OCI-LY7 (cell line): ENCODE data around the gene ZNF101. TPM values are rescaled to one million over a fixed set of nuclear protein-coding genes. Genes with fewer than 3 reads are reported as not detected.

Experiments
- BruUV-seq: library from RNA; stranded (reverse); fragments of 400-500 nt; replicated peaks from 2 replicates; lab custom pipeline; 2021; lab: Mats Ljungman, UMichigan
- CTCF ChIA-PET: fragments of 300-600 bp; sonication (Branson Sonifier 250); formaldehyde crosslinking; loops from one replicate; lab custom pipeline; 2022; ENCODE audit warnings: antibody characterized with exemption; ENCODE audit not compliant: unreplicated experiment; lab: Charles Lee
- POLR2A ChIA-PET: fragments of 300-600 bp; sonication (Branson Sonifier 250); formaldehyde crosslinking; loops from one replicate; lab custom pipeline; 2022; ENCODE audit warnings: antibody characterized with exemption; lab: Charles Lee
- DNase-seq: peaks from one replicate; pipeline ENCODE4 v3.0.0-alpha.2; 2015; ENCODE audit warnings: low spot score
- H2AFZ ChIP-seq: fragments of 200-600 bp; sonication (generic), shearing (Covaris generic); 2 replicates; pipeline ENCODE4 v1.6.1; 2014; ENCODE audit warnings: mild to moderate bottlenecking, antibody characterized with exemption, low read length, moderate library complexity
- H3K27ac ChIP-seq: fragments of 200-600 bp; sonication (generic); 2 replicates; pipeline ENCODE4 v1.5.1; 2014; ENCODE audit warnings: mixed run types, low read depth, mild to moderate bottlenecking, moderate library complexity, low read length, inconsistent platforms; ENCODE audit not compliant: poor library complexity, severe bottlenecking
- H3K36me3 ChIP-seq: fragments of 200-600 bp; sonication (generic); 2 replicates; pipeline ENCODE4 v1.6.1; 2014; ENCODE audit warnings: mild to moderate bottlenecking, antibody characterized with exemption, low read length, moderate library complexity, mixed read lengths; ENCODE audit not compliant: insufficient read depth
- H3K4me1 ChIP-seq: fragments of 200-600 bp; sonication (generic); 2 replicates; pipeline ENCODE4 v1.5.1; 2014; ENCODE audit warnings: mild to moderate bottlenecking, low read length; ENCODE audit not compliant: insufficient read depth, poor library complexity, severe bottlenecking
- H3K4me2 ChIP-seq: fragments of 200-600 bp; sonication (generic); 2 replicates; pipeline ENCODE4 v1.6.1; 2014; ENCODE audit warnings: mild to moderate bottlenecking, low read length
- H3K4me3 ChIP-seq: fragments of 200-600 bp; sonication (generic); 2 replicates; pipeline ENCODE4 v1.5.1; 2014; ENCODE audit warnings: mild to moderate bottlenecking, low read depth, low read length; ENCODE audit not compliant: poor library complexity, severe bottlenecking
- H3K79me2 ChIP-seq: fragments of 200-600 bp; sonication (generic); 2 replicates; pipeline ENCODE4 v1.6.1; 2016; ENCODE audit warnings: low read depth, mild to moderate bottlenecking, low read length, moderate library complexity, mixed read lengths; ENCODE audit not compliant: insufficient read depth
- H3K9me2 ChIP-seq: fragments of 200-600 bp; sonication (generic); 2 replicates; pipeline ENCODE4 v1.6.1; 2016; ENCODE audit warnings: mild to moderate bottlenecking, low read length, mixed read lengths; ENCODE audit not compliant: insufficient read depth
- H3K9me3 ChIP-seq: fragments of 200-600 bp; sonication (generic); 2 replicates; pipeline ENCODE4 v1.6.1; 2014; ENCODE audit warnings: mild to moderate bottlenecking, mixed run types, low read length, mixed read lengths
- H4K20me1 ChIP-seq: fragments of 200-600 bp; sonication (generic); 2 replicates; pipeline ENCODE4 v1.6.1; 2014; ENCODE audit warnings: mild to moderate bottlenecking, antibody characterized with exemption, low read length, moderate library complexity, mixed read lengths; ENCODE audit not compliant: insufficient read depth
- EZH2phosphoT487 ChIP-seq: fragments of 200-600 bp; sonication (generic); IDR thresholded peaks from 2 replicates; pipeline ENCODE4 v1.6.1; 2018; ENCODE audit warnings: low read depth, borderline replicate concordance, mild to moderate bottlenecking, mixed run types, antibody characterized with exemption, low read length, moderate library complexity, mixed read lengths
- intact Hi-C: fragments of 100-400 bp; cut with micrococcal nuclease; formaldehyde crosslinking; loops from one replicate; pipeline ENCODE4 v1.10.0; 2022; ENCODE audit not compliant: unreplicated experiment
- total RNA-seq, 2 experiments: library from RNA; depleted of rRNA in 1 of 2; stranded (reverse); fragments of >200 nt in 1 of 2; shearing (Covaris generic) in 1 of 2; gene quantifications; 2 replicates each; pipeline ENCODE4 v1.2.3, GENCODE V29; 2014 to 2022
- TF ChIP-seq, protein P1 (sequence below): fragments of 200-600 bp; sonication (generic); conservative IDR thresholded peaks from 2 replicates; pipeline ENCODE4 v1.5.1; 2014; ENCODE audit warnings: mild to moderate bottlenecking, antibody characterized with exemption, low read length, moderate library complexity, mixed read lengths

ZNF101 gene
- total RNA-seq, 2 experiments from 2014 or later: 66.6 to 83.8 TPM

GRCh38 chr19:19672816-19673215, 4.2 kb downstream of the ZNF101 start:
- peaks cover 8% of the 10 kb centered on the region for H3K4me1 ChIP-seq
- H3K79me2 ChIP-seq: peaks cover 89% of the 10 kb centered on the region
- TF ChIP-seq, protein P1, sequence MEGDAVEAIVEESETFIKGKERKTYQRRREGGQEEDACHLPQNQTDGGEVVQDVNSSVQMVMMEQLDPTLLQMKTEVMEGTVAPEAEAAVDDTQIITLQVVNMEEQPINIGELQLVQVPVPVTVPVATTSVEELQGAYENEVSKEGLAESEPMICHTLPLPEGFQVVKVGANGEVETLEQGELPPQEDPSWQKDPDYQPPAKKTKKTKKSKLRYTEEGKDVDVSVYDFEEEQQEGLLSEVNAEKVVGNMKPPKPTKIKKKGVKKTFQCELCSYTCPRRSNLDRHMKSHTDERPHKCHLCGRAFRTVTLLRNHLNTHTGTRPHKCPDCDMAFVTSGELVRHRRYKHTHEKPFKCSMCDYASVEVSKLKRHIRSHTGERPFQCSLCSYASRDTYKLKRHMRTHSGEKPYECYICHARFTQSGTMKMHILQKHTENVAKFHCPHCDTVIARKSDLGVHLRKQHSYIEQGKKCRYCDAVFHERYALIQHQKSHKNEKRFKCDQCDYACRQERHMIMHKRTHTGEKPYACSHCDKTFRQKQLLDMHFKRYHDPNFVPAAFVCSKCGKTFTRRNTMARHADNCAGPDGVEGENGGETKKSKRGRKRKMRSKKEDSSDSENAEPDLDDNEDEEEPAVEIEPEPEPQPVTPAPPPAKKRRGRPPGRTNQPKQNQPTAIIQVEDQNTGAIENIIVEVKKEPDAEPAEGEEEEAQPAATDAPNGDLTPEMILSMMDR: no peak
- no peak for TF ChIP-seq EZH2phosphoT487
- intact Hi-C loops: no loop called here
- BruUV-seq: no TSS peak
- peaks cover 7% of the 10 kb centered on the region; the same call in 1 of the 2 replicates for H4K20me1 ChIP-seq
- POLR2A ChIA-PET: no interaction called here
- no peak overlapping the region for H3K27ac ChIP-seq
- no peak overlapping the region for H3K4me3 ChIP-seq
- H3K4me2 ChIP-seq: no peak overlapping the region
- H3K9me3 ChIP-seq: peaks cover 32% of the 10 kb centered on the region
- CTCF ChIA-PET: no interaction called here
- no peak overlapping the region for H2AFZ ChIP-seq
- no peak for DNase-seq
- H3K36me3 ChIP-seq: peaks cover 83% of the 10 kb centered on the region
- H3K9me2 ChIP-seq: no peaks in the 10 kb centered on the region

DNA sequence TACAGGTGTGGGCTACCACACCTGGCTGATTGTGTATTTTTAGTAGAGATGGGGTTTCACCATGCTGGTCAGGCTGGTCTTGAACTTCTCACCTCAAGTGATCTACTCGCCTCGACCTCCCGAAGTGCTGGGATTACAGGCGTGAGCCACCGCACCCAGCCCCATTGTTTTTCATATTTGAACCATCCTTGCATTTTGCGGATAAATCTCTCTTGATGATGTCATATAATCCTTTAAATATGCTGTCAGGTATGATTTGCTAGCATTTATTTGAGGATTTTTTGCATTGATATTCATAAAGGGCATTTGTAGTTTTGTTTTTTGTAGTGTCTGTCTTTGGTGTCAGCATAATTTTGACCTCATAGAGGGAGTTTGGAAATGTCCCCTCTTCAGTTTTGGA, 5.7 kb downstream of the ZNF101 start:
- Histone ChIP-seq H3K79me2 (peaks cover 85% of the 10 kb centered on the region), H4K20me1 (peaks cover 7% of the 10 kb centered on the region; the same call in 1 of the 2 replicates), H2AFZ (no peak overlapping the region), H3K4me2 (no peak overlapping the region), H3K9me3 (peaks cover 42% of the 10 kb centered on the region), H3K9me2 (no peaks in the 10 kb centered on the region), H3K4me3 (no peak overlapping the region), H3K4me1 (peaks cover 6% of the 10 kb centered on the region), H3K36me3 (peaks cover 98% of the 10 kb centered on the region), H3K27ac (no peak overlapping the region)
- ChIA-PET POLR2A (interaction anchor here (0.5 kb wide), 1 partner anchor 186 kb away, joined by 3 read pairs; no protein-coding TSS in a partner anchor), CTCF (no interaction called here)
- DNase-seq: no peak
- BruUV-seq: no TSS peak
- TF ChIP-seq, protein P1: no peak
- TF ChIP-seq EZH2phosphoT487: no peak
- intact Hi-C loops: no loop called here

GRCh38 chr19:19677579-19677978, 8.9 kb downstream of the ZNF101 start:
- Histone ChIP-seq H3K4me3 (no peak overlapping the region), H4K20me1 (no peaks in the 10 kb centered on the region), H2AFZ (no peak overlapping the region), H3K79me2 (peaks cover 57% of the 10 kb centered on the region), H3K9me3 (peaks cover 60% of the 10 kb centered on the region), H3K4me2 (no peak overlapping the region), H3K4me1 (no peaks in the 10 kb centered on the region), H3K27ac (no peak overlapping the region), H3K36me3 (peaks cover 100% of the 10 kb centered on the region), H3K9me2 (no peaks in the 10 kb centered on the region)
- BruUV-seq: no TSS peak
- intact Hi-C loops: no loop called here
- DNase-seq: no peak
- ChIA-PET POLR2A (no interaction called here), CTCF (no interaction called here)
- TF ChIP-seq, protein P1: no peak
- TF ChIP-seq EZH2phosphoT487: no peak
